HK-2 (cell line): ENCODE data around the gene ATP7B.

Experiments used
- DNase-seq: peaks from one replicate; pipeline ENCODE4 v3.0.0-alpha.2; 2018; ENCODE audit not compliant: unreplicated experiment

ATP7B gene

GRCh38 chr13:51950722-51951121, 60.5 kb downstream of the ATP7B start:
- DNase-seq, result no peak

GRCh38 chr13:51946163-51946669, 65.0 kb downstream of the ATP7B start:
- DNase-seq, result no peak

GRCh38 chr13:51945149-51945548, 66.1 kb downstream of the ATP7B start:
- no peak for DNase-seq

- no peak for DNase-seq
Measured at GRCh38 chr13:51944428-51944827, 66.8 kb downstream of the ATP7B start.

GRCh38 chr13:51943721-51944120, 67.5 kb downstream of the ATP7B start:
- DNase-seq, result no peak

GRCh38 chr13:51942189-51942588, 69.1 kb downstream of the ATP7B start:
- no peak for DNase-seq

GRCh38 chr13:51938454-51938853, 72.8 kb downstream of the ATP7B start:
- DNase-seq, result no peak

GRCh38 chr13:51937320-51938290, 73.6 kb downstream of the ATP7B start:
- DNase-seq, result no peak

- DNase-seq, result no peak
Measured at GRCh38 chr13:51935326-51936171, 75.7 kb downstream of the ATP7B start.

- DNase-seq, result no peak
Measured at GRCh38 chr13:51934461-51935087, 76.7 kb downstream of the ATP7B start.

- no peak for DNase-seq
Measured at GRCh38 chr13:51933466-51934058, 77.7 kb downstream of the ATP7B start.

- DNase-seq, result no peak
Measured at GRCh38 chr13:51932231-51932630, 79.0 kb downstream of the ATP7B start.

GRCh38 chr13:51931606-51932005, 79.6 kb downstream of the ATP7B start:
- no peak for DNase-seq

GRCh38 chr13:51929699-51930098, 81.6 kb downstream of the ATP7B start:
- DNase-seq, result no peak

- peak; percentile 6 for DNase-seq
Measured at GRCh38 chr13:51928231-51928630, 83.0 kb downstream of the ATP7B start.

GRCh38 chr13:51927129-51927528, 84.1 kb downstream of the ATP7B start:
- no peak for DNase-seq

GRCh38 chr13:51926528-51926885, 84.7 kb downstream of the ATP7B start:
- no peak for DNase-seq

GRCh38 chr13:51925865-51926527, 85.3 kb downstream of the ATP7B start:
- DNase-seq, result no peak

GRCh38 chr13:51924756-51925544, 86.3 kb downstream of the ATP7B start:
- no peak for DNase-seq

- DNase-seq, result no peak
Measured at GRCh38 chr13:51923983-51924539, 87.2 kb downstream of the ATP7B start.
